NB4 (cell line): ENCODE measurements around the gene MRPL14.

Experiments used
- MYC ChIP-seq: IDR thresholded peaks from 2 replicates; pipeline ENCODE4 v1.6.1; 2011; ENCODE audit warnings: low read depth, low read length
- POLR2A ChIP-seq: IDR thresholded peaks from 2 replicates; pipeline ENCODE4 v1.6.1; 2011; ENCODE audit warnings: mild to moderate bottlenecking; ENCODE audit not compliant: insufficient read length; ENCODE audit errors: extremely low read depth
- TF ChIP-seq, protein P1 (sequence below): IDR thresholded peaks from one replicate; pipeline ENCODE4 v1.5.1; 2012; ENCODE audit warnings: low read depth, low read length
- TF ChIP-seq, protein P2 (sequence below): IDR thresholded peaks from 2 replicates; pipeline ENCODE4 v1.6.1; 2011; ENCODE audit warnings: low read depth, low read length

DNA sequence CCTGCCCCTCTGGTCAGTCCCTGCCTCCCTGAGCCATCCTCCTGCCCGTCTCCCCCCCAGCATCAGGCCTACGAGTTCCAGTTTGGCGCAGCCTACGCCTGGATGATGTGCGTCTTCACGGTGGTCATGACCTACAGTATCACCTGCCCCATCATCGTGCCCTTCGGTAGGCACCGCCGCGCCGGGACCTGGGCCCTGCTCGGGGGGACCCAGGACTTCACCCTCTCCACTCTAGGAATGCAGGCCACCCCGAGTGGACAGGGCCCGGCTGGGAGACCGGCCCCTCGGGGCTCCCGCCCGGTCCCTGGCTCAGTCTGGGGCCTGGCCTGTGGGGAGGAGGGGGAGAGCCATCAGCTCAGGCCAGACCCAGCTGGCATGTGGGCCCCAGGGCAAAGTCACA, 25.3 kb upstream of the MRPL14 start:
- TF ChIP-seq, protein P1, sequence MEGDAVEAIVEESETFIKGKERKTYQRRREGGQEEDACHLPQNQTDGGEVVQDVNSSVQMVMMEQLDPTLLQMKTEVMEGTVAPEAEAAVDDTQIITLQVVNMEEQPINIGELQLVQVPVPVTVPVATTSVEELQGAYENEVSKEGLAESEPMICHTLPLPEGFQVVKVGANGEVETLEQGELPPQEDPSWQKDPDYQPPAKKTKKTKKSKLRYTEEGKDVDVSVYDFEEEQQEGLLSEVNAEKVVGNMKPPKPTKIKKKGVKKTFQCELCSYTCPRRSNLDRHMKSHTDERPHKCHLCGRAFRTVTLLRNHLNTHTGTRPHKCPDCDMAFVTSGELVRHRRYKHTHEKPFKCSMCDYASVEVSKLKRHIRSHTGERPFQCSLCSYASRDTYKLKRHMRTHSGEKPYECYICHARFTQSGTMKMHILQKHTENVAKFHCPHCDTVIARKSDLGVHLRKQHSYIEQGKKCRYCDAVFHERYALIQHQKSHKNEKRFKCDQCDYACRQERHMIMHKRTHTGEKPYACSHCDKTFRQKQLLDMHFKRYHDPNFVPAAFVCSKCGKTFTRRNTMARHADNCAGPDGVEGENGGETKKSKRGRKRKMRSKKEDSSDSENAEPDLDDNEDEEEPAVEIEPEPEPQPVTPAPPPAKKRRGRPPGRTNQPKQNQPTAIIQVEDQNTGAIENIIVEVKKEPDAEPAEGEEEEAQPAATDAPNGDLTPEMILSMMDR = no peak
- TF ChIP-seq POLR2A (no peak), MYC (no peak)
- TF ChIP-seq, protein P2, sequence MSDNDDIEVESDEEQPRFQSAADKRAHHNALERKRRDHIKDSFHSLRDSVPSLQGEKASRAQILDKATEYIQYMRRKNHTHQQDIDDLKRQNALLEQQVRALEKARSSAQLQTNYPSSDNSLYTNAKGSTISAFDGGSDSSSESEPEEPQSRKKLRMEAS = no peak
